ENCODE data around the gene CCDC40. TPM values are rescaled to one million over a fixed set of nuclear protein-coding genes. Genes with fewer than 3 reads are reported as not detected.

Gene CCDC40
- total and polyA plus RNA-seq, 2 of the 13 experiments (the other 11 are each of a cell fraction or from before 2014, with no cell fraction given) = 4.1 to 5.5 TPM

GRCh38 chr17:80119271-80119791 lies 82.9 kb downstream of the CCDC40 start (continued):
- TF ChIP-seq CREM (IDR thresholded peaks at IDR 0.05) (no peak), CREM (CRISPR knock-in tag; IDR thresholded peaks at IDR 0.05) (no peak), FOXO4 (CRISPR knock-in tag; conservative IDR thresholded peaks at IDR 0.05) (no peak), TOPORS (CRISPR knock-in tag; IDR thresholded peaks at IDR 0.05) (no peak), CBX2 (IDR thresholded peaks at IDR 0.05; ENCODE audit: low read depth, low read length) (no peak), CBX2 (CRISPR knock-in tag; IDR thresholded peaks at IDR 0.05; ENCODE audit: low read depth) (no peak), ZXDC (CRISPR knock-in tag; IDR thresholded peaks at IDR 0.05) (no peak)
- TF ChIP-seq, protein P1, sequence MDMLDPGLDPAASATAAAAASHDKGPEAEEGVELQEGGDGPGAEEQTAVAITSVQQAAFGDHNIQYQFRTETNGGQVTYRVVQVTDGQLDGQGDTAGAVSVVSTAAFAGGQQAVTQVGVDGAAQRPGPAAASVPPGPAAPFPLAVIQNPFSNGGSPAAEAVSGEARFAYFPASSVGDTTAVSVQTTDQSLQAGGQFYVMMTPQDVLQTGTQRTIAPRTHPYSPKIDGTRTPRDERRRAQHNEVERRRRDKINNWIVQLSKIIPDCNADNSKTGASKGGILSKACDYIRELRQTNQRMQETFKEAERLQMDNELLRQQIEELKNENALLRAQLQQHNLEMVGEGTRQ (IDR thresholded peaks at IDR 0.05; ENCODE audit: low read depth, low read length) = no peak
- TF ChIP-seq, protein P1 (CRISPR knock-in tag; IDR thresholded peaks at IDR 0.05; ENCODE audit: borderline replicate concordance) = no peak
